ENCODE data around the gene COL20A1. TPM values are rescaled to one million over a fixed set of nuclear protein-coding genes. Genes with fewer than 3 reads are reported as not detected.

COL20A1 gene
- total RNA-seq: not detected

GRCh38 chr20:63292904-63293303 is at the start of gene COL20A1:
Gene COL20A1, plus strand, starts transcription at chr20:63293186. Its CDS starts 1,922 bp downstream, at chr20:63295108.
- no peak for ATAC-seq (ENCODE audit: low FRiP score)
- TF ChIP-seq CTCF (IDR thresholded peaks at IDR 0.05): no peak
- no peak for DNase-seq (ENCODE audit: low spot score)

GRCh38 chr20:63243604-63244247 is 49.3 kb upstream of the COL20A1 start:
- ATAC-seq (ENCODE audit: low FRiP score) (no peak), DNase-seq (ENCODE audit: low spot score) (no peak)
- no peak for TF ChIP-seq CTCF (IDR thresholded peaks at IDR 0.05)

GRCh38 chr20:63244468-63244867 is 48.5 kb upstream of the COL20A1 start:
- DNase-seq (ENCODE audit: low spot score) (no peak), ATAC-seq (ENCODE audit: low FRiP score) (no peak)
- TF ChIP-seq CTCF (IDR thresholded peaks at IDR 0.05): no peak

- TF ChIP-seq CTCF (IDR thresholded peaks at IDR 0.05): no peak
- no peak for ATAC-seq (ENCODE audit: low FRiP score)
- DNase-seq (ENCODE audit: low spot score): no peak
These were observed 46.3 kb upstream of the COL20A1 start for GRCh38 chr20:63246490-63247288.

GRCh38 chr20:63247671-63248228 is 45.2 kb upstream of the COL20A1 start:
- no peak for DNase-seq (ENCODE audit: low spot score)
- ATAC-seq (ENCODE audit: low FRiP score): no peak
- TF ChIP-seq CTCF (IDR thresholded peaks at IDR 0.05): no peak

- ATAC-seq (ENCODE audit: low FRiP score): no peak
- no peak for DNase-seq (ENCODE audit: low spot score)
- TF ChIP-seq CTCF (IDR thresholded peaks at IDR 0.05): no peak
These were observed 44.0 kb upstream of the COL20A1 start for GRCh38 chr20:63248835-63249591.
